NCI-H446 (cell line): ENCODE measurements around the gene ASCL2.
A peak's percentile ranks its signal among the peaks of the same experiment; 100 is the strongest.

ENCODE experiments used
- DNase-seq, 2 experiments: peaks; one replicate each; lab custom pipeline; 2025; lab: John Stamatoyannopoulos, UW

ASCL2 gene

GRCh38 chr11:2308713-2309112, 38.3 kb upstream of the ASCL2 start:
- DNase-seq = no peak

- no peak for DNase-seq
These were observed 37.3 kb upstream of the ASCL2 start for GRCh38 chr11:2307501-2308331.

GRCh38 chr11:2306877-2307500, 36.6 kb upstream of the ASCL2 start:
- no peak for DNase-seq

GRCh38 chr11:2306452-2306823, 36.0 kb upstream of the ASCL2 start:
- DNase-seq = peak in 1 of 2 experiments; percentile 20

- no peak for DNase-seq
These were observed 35.5 kb upstream of the ASCL2 start for GRCh38 chr11:2305788-2306451.

- DNase-seq = peak; percentile 29 to 74
These were observed 34.9 kb upstream of the ASCL2 start for GRCh38 chr11:2305140-2305778.

GRCh38 chr11:2304506-2305139, 34.2 kb upstream of the ASCL2 start:
- no peak for DNase-seq

- DNase-seq = no peak
These were observed 33.5 kb upstream of the ASCL2 start for GRCh38 chr11:2303627-2304505.

- no peak for DNase-seq
These were observed 32.7 kb upstream of the ASCL2 start for GRCh38 chr11:2302896-2303626.

GRCh38 chr11:2302306-2302895, 32.0 kb upstream of the ASCL2 start:
- no peak for DNase-seq

- no peak for DNase-seq
These were observed 31.4 kb upstream of the ASCL2 start, which contains the start of the genes C11orf21 and TSPAN32 for GRCh38 chr11:2301631-2302305. C11orf21 (minus strand) TSS chr11:2301918; CDS start chr11:2301808, 110 bp downstream. TSPAN32 (plus strand) TSS chr11:2302013; CDS start chr11:2302150, 137 bp downstream.

- no peak for DNase-seq
These were observed 30.7 kb upstream of the ASCL2 start for GRCh38 chr11:2300936-2301630.

- DNase-seq = no peak
These were observed 30.0 kb upstream of the ASCL2 start for GRCh38 chr11:2300290-2300935.

GRCh38 chr11:2299773-2300172, 29.4 kb upstream of the ASCL2 start:
- no peak for DNase-seq

- DNase-seq = no peak
These were observed 28.7 kb upstream of the ASCL2 start for GRCh38 chr11:2298795-2299761.

- no peak for DNase-seq
These were observed 27.9 kb upstream of the ASCL2 start for GRCh38 chr11:2298131-2298794.
